GM15510 (cell line): ENCODE measurements around the gene ZNF385B.

Experiments
- POLR2A ChIP-seq: IDR thresholded peaks from 3 replicates; pipeline ENCODE4 v1.6.1; 2011; ENCODE audit warnings: borderline replicate concordance; ENCODE audit not compliant: insufficient read length; ENCODE audit errors: extremely low read depth

The ZNF385B gene

GRCh38 chr2:179861416-179862067, at the start of gene ZNF385B:
ZNF385B (minus strand) TSS chr2:179861612.
- TF ChIP-seq POLR2A, result no peak

GRCh38 chr2:179910735-179911113, 49.3 kb upstream of the ZNF385B start:
- no peak for TF ChIP-seq POLR2A

- no peak for TF ChIP-seq POLR2A
Measured at GRCh38 chr2:179909845-179910734, 48.7 kb upstream of the ZNF385B start.

- TF ChIP-seq POLR2A, result no peak
Measured at GRCh38 chr2:179900655-179901054, 39.2 kb upstream of the ZNF385B start.

GRCh38 chr2:179899666-179900065, 38.3 kb upstream of the ZNF385B start:
- no peak for TF ChIP-seq POLR2A

- no peak for TF ChIP-seq POLR2A
Measured at GRCh38 chr2:179898873-179899272, 37.5 kb upstream of the ZNF385B start.

GRCh38 chr2:179893616-179894015, 32.2 kb upstream of the ZNF385B start:
- no peak for TF ChIP-seq POLR2A

GRCh38 chr2:179891237-179891636, 29.8 kb upstream of the ZNF385B start:
- TF ChIP-seq POLR2A, result no peak

GRCh38 chr2:179890666-179891065, 29.3 kb upstream of the ZNF385B start:
- no peak for TF ChIP-seq POLR2A

GRCh38 chr2:179884193-179884592, 22.8 kb upstream of the ZNF385B start:
- TF ChIP-seq POLR2A, result no peak

- no peak for TF ChIP-seq POLR2A
Measured at GRCh38 chr2:179882851-179883806, 21.7 kb upstream of the ZNF385B start.

- no peak for TF ChIP-seq POLR2A
Measured at GRCh38 chr2:179877601-179878364, 16.4 kb upstream of the ZNF385B start.

- no peak for TF ChIP-seq POLR2A
Measured at GRCh38 chr2:179876266-179876665, 14.9 kb upstream of the ZNF385B start.

GRCh38 chr2:179875864-179876263, 14.5 kb upstream of the ZNF385B start:
- TF ChIP-seq POLR2A, result no peak

GRCh38 chr2:179862898-179863458, 1.6 kb upstream of the ZNF385B start:
- TF ChIP-seq POLR2A, result no peak

- TF ChIP-seq POLR2A, result no peak
Measured at GRCh38 chr2:179861027-179861415, 391 bp downstream of the ZNF385B start.
